Liver (tissue), 3 donors: ENCODE data around the gene TRIM26.

Experiments used
- CTCF ChIP-seq: fragments of 150-350 bp; IDR thresholded peaks from 2 replicates; pipeline ENCODE4 v1.5.1; 2017; ENCODE audit warnings: improper control_type of control experiment, low read depth, low read length; ENCODE audit not compliant: missing input control
- JUND ChIP-seq, 2 donors: IDR thresholded peaks; 2 replicates each; pipeline ENCODE4 v1.6.1; 2016; ENCODE audit warnings: antibody characterized with exemption in 2 of 2
- RAD21 ChIP-seq, 2 donors: IDR thresholded peaks; 2 replicates each; pipeline ENCODE4 v1.6.1; 2016; ENCODE audit warnings: antibody characterized with exemption in 2 of 2, mild to moderate bottlenecking in 2 of 2
- REST ChIP-seq: IDR thresholded peaks from 2 replicates; pipeline ENCODE4 v1.6.1; 2016; ENCODE audit warnings: antibody characterized with exemption, mild to moderate bottlenecking
- TAF1 ChIP-seq: conservative IDR thresholded peaks from 2 replicates; pipeline ENCODE4 v1.6.1; 2016; ENCODE audit warnings: antibody characterized with exemption, mild to moderate bottlenecking
- ZBTB33 ChIP-seq: IDR thresholded peaks from 2 replicates; pipeline ENCODE4 v1.6.1; 2016; ENCODE audit warnings: antibody characterized with exemption
- donor health status: healthy.
- donor health status: healthy.

GRCh38 chr6:30213667-30213956 lies 406 bp upstream of the TRIM26 start:
- TF ChIP-seq CTCF (no peak), TAF1 (no peak), ZBTB33 (no peak), REST (no peak), JUND (IDR thresholded peaks at IDR 0.05) (no peak), RAD21 (IDR thresholded peaks at IDR 0.05) (no peak)
